Measurements from ENCODE around the gene MLLT6.

DNA sequence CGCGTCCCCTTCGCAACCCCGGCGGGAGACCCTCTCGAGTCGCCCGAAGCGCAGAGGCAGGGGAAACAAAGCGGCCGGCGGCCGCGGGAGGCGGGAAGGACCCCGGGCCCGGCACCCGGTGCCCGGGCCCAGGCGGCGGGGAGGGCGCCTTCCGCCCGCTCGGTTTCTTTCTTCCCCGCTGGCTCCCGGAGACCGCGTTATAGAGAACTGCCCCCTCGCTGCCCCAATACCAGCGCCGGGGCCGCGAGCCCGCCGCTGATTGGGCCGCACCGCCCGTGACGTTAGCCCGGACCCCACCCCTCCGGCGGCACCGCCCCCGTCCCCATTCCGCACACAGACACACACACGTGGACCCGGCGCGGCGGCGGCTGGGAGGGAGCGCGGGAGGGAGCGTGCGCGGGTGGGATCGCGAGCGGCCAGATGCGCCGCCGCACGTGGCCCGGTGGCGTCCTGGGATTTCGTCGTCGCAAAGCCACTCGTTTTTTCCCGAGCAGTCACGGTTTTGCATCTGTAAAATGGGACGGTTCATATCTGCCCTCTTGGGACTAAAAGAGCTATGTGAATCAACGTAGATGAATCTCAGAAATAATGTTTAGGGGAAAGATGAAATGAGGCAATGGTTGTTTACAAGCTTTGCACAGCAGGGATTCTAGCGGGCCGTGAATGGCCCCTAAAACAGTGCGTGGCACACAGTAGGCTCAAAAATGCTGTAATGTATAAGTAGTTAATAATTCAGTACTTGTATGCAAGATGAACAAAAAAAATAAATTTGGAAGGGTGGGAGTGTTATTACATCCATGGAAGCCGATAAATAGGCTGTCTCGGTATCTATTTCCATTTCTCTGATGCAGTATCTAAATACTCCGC, 30.1 kb upstream of the MLLT6 start, which contains the start of gene EPOP:
- TF ChIP-seq POLR2AphosphoS5 (IDR thresholded peaks at IDR 0.05; ENCODE audit: borderline replicate concordance, low read depth, low read length) (peak; percentile 80), EZH2 (IDR thresholded peaks at IDR 0.05) (no peak), FOXP2 (optimal IDR thresholded peaks at IDR 0.05; ENCODE audit: control extremely low read depth, extremely low read length, insufficient read depth) (no peak)

All from SK-N-MC (cell line).